Right lobe of liver (tissue), 6 donors: ENCODE measurements around the gene STPG4. TPM values are rescaled to one million over a fixed set of nuclear protein-coding genes. Genes with fewer than 3 reads are reported as not detected.
A peak's percentile ranks its signal among the peaks of the same experiment; 100 is the strongest.

ENCODE experiments used
- ATAC-seq, 4 donors: fragments of 200-7000 bp; cut with Tn5 transposase; one replicate each; pipeline ENCODE4 v1.9.1; 2020; ENCODE audit warnings: mild to moderate bottlenecking in 4 of 4, moderate library complexity in 4 of 4
- DNase-seq, 3 donors: peaks; one replicate each; pipeline ENCODE4 v3.0.0-alpha.2; 2020
- H3K27ac ChIP-seq, 3 donors: fragments of 200-600 bp; one replicate each; pipeline ENCODE4 v1.8.0; 2022
- H3K27me3 ChIP-seq, 2 donors: fragments of 200-600 bp; one replicate each; pipeline ENCODE4 v1.8.0; 2022
- H3K36me3 ChIP-seq, 4 donors: fragments of 200-600 bp; sonication (generic) in 1 of 4; one replicate each; pipeline versions ENCODE4 v1.5.1 to v1.8.0; 2017 to 2022; ENCODE audit warnings: control low read depth in 1 of 4
- H3K4me1 ChIP-seq, 4 donors: fragments of 200-600 bp; sonication (generic) in 1 of 4; one replicate each; pipeline versions ENCODE4 v1.5.1 to v1.8.0; 2017 to 2022; ENCODE audit warnings: control low read depth in 1 of 4
- H3K4me3 ChIP-seq, 3 donors: fragments of 200-600 bp; one replicate each; pipeline ENCODE4 v1.8.0; 2022
- H3K9me3 ChIP-seq, 4 donors: fragments of 200-600 bp; sonication (generic) in 1 of 4; one replicate each; pipeline versions ENCODE4 v1.5.1 to v1.8.0; 2017 to 2022; ENCODE audit warnings: control low read depth in 1 of 4
- CTCF ChIP-seq, 4 donors: fragments of 200-600 bp in 3 of 4; fragments of 450-650 bp in 1 of 4; IDR thresholded peaks; one replicate each; pipeline versions ENCODE4 v1.5.1 to v1.8.0; 2016 to 2022; ENCODE audit warnings: antibody characterized with exemption in 4 of 4, mild to moderate bottlenecking in 2 of 4
- POLR2A ChIP-seq: fragments of 450-650 bp; IDR thresholded peaks from one replicate; pipeline ENCODE4 v1.6.1; 2017; ENCODE audit warnings: antibody characterized with exemption, mild to moderate bottlenecking
- WGBS: methylation state at CpG from one replicate; pipeline ENCODE4 v1.1.6; 2018; ENCODE audit warnings: low coverage, low lambda C conversion rate; ENCODE audit not compliant: insufficient coverage; ENCODE audit errors: missing lambda C conversion rate; 5-methylcytosine and 5-hydroxymethylcytosine counted together
- intact Hi-C, 2 donors: fragments of 100-400 bp; cut with DNase I; formaldehyde crosslinking; loops; one replicate each; pipeline versions ENCODE4 v1.11.2 to v1.14.1; 2022
- total RNA-seq, 6 experiments: library from RNA; depleted of rRNA in 2 of 6; stranded (reverse); fragments of >200 nt in 2 of 6; fragmentation: NEBNext Ultra II Directional in 3 of 6; extraction: Animal tissue kit (Norgen Biotek cat#: 25700) in 3 of 6; gene quantifications; one replicate each; pipeline versions ENCODE4 v1.1.0 to v1.2.4, GENCODE V29; 2016 to 2023
- donor health status: DM: no; HTN: yes; CAD: no.
- donor health status: DM: no; HTN: no; CAD: no.
- donor health status: DM: no; HTN: no; CAD: no.
- donor health status: DM: no; HTN: yes; CAD: no.
- donor health status: DM: no; HTN: yes; CAD: no.

The STPG4 gene
- total RNA-seq, 6 experiments from 2014 or later, result not detected

GRCh38 chr2:47167149-47167548, 12.0 kb upstream of the STPG4 start:
- no peaks in the 10 kb centered on the region for H3K9me3 ChIP-seq
- H3K27me3 ChIP-seq, result no peaks in the 10 kb centered on the region
- H3K27ac ChIP-seq, result no peak overlapping the region
- H3K4me3 ChIP-seq, result no peak overlapping the region
- intact Hi-C loops, result no loop called here
- ATAC-seq (no peak), DNase-seq (no peak)
- TF ChIP-seq POLR2A, result no peak
- no peak for TF ChIP-seq CTCF (IDR thresholded peaks at IDR 0.05)
- H3K4me1 ChIP-seq, result peaks cover 0 to 31% (median 13%) of the 10 kb centered on the region in 4 donors
- H3K36me3 ChIP-seq, result peaks cover 0 to 5% (median under 1%) of the 10 kb centered on the region in 4 donors
- 76% methylated on average over 3 of the region's 5 CpGs for WGBS

DNA sequence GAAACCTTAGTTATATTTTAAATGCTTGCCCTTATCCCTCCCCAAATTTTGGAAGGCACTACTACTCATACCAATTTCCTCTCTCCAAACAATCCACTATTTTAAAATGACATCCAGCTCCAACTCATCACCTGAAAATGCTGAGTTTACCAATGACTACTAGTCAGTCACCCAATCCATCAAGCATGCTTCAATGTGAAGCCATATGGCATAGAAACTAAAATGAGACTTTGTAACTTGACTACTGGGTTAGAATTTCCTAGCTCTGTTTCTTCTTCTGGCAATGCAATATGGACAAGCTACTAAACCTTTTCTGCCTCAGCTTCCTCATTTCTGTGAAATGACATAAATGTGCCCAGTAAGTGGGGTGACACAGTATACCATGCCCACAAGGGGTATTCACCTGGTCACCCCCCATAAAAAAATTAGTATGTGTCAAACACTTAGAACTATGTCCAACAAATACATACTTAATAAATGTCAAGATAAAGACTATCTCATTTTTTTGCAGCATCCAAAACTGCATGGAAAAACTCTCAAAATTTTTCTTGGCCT, 10.0 kb upstream of the STPG4 start:
- TF ChIP-seq POLR2A (no peak), CTCF (IDR thresholded peaks at IDR 0.05) (no peak)
- H3K36me3 ChIP-seq, result peaks cover 6 to 23% (median 11%) of the 10 kb centered on the region in 4 donors
- no peak overlapping the region for H3K4me3 ChIP-seq
- ATAC-seq (no peak), DNase-seq (no peak)
- intact Hi-C loops, result no loop called here
- H3K27me3 ChIP-seq, result no peaks in the 10 kb centered on the region
- no peak overlapping the region for H3K27ac ChIP-seq
- H3K4me1 ChIP-seq, result peaks cover 0 to 35% (median 10%) of the 10 kb centered on the region in 4 donors
- H3K9me3 ChIP-seq, result no peaks in the 10 kb centered on the region

DNA sequence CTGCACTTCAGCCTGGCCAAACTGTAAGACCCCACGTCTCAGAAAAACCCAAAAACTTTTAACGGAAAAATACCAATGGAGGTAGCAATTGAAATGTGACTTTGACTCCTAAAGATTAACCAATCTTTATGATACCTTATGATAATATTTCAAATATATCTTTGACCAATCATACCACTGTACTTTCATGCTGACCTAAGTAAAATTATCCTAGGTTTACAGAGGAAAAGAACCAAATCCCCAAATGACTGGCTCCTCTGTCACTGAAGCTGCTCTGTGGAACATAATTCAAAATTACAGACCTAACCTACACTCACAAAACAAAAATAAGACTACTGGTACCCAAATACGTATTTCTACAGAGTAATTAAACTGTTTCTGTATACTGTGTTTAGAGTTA, 7.7 kb upstream of the STPG4 start:
- Histone ChIP-seq H3K4me1 (peaks cover 0 to 26% (median 11%) of the 10 kb centered on the region in 4 donors), H3K9me3 (no peaks in the 10 kb centered on the region), H3K27ac (no peak overlapping the region), H3K27me3 (no peaks in the 10 kb centered on the region), H3K36me3 (peaks cover 6 to 35% (median 13%) of the 10 kb centered on the region in 4 donors), H3K4me3 (no peak overlapping the region)
- no peak for DNase-seq
- TF ChIP-seq POLR2A (no peak), CTCF (IDR thresholded peaks at IDR 0.05) (no peak)
- no peak for ATAC-seq
- WGBS, result 81% methylated on average over 3 of the region's 3 CpGs
- intact Hi-C loops, result no loop called here

DNA sequence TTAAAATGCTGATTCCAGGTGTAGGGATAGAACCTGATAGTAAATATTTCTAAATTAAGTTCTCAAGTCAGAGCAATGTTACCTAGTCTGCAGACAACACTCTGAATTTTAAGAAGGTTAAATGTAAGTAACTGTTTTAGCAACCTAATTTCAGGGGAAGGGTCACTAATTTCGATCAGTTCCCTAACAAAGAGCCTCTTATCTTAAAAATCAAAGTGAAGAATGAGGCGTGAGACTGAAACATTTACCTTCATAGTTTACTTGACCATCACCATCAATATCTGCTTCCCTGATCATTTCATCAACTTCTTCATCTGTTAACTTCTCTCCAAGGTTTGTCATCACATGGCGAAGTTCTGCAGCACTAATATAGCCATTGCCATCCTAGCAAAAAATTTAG, 6.4 kb upstream of the STPG4 start:
- 80% methylated on average over 3 of the region's 3 CpGs for WGBS
- H3K9me3 ChIP-seq, result no peaks in the 10 kb centered on the region
- TF ChIP-seq POLR2A (no peak), CTCF (IDR thresholded peaks at IDR 0.05) (no peak)

GRCh38 chr2:47160660-47161059, 5.6 kb upstream of the STPG4 start:
- Histone ChIP-seq H3K27ac (peak overlapping the region in 2 of 3 donors; percentile 29 to 34), H3K27me3 (no peaks in the 10 kb centered on the region)
- TF ChIP-seq POLR2A (no peak), CTCF (IDR thresholded peaks at IDR 0.05) (no peak)

More for the DNA sequence above, 6.4 kb upstream of the STPG4 start:
- H3K4me1 ChIP-seq, result peaks cover 0 to 26% (median 11%) of the 10 kb centered on the region in 4 donors
- no peaks in the 10 kb centered on the region for H3K27me3 ChIP-seq
- peaks cover 6 to 36% (median 13%) of the 10 kb centered on the region in 4 donors for H3K36me3 ChIP-seq
- no peak for DNase-seq
- no peak for ATAC-seq
- H3K27ac ChIP-seq, result no peak overlapping the region
- no peak overlapping the region for H3K4me3 ChIP-seq
- intact Hi-C loops, result no loop called here

More at GRCh38 chr2:47160660-47161059, 5.6 kb upstream of the STPG4 start:
- Histone ChIP-seq H3K9me3 (no peaks in the 10 kb centered on the region), H3K36me3 (peaks cover 6 to 36% (median 13%) of the 10 kb centered on the region in 4 donors), H3K4me3 (no peak overlapping the region), H3K4me1 (peaks cover 0 to 26% (median 11%) of the 10 kb centered on the region in 4 donors)
- 93% methylated on average over 1 of the region's 1 CpG for WGBS
- ATAC-seq, result peak in 1 of 4 donors; percentile 17
- DNase-seq, result no peak
- intact Hi-C loops, result no loop called here
